Measurements from ENCODE around the gene SLC7A7. TPM values are rescaled to one million over a fixed set of nuclear protein-coding genes. Genes with fewer than 3 reads are reported as not detected.

Gene SLC7A7
- total RNA-seq, 1 experiment from 2014 or later: 2.3 TPM

DNA sequence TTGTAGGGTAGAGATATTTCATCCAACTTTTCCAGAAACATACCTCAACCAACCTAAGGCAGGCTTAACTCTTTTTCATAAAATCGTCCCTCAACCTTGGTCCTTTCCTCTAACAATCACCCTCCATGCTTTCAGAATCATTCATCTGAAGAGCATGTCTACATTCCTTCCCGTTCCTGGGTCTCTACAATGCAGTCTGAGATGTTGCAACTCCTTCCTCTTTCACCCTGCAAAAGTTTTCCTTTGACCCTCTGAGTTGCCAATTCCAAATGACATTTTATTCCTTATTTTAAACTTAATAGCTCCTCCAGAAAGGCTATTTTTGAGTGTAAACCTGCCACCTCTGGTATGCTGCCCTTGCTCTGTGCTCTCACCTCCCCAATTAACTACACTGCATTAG is 16.7 kb downstream of the SLC7A7 start:
- no peaks in the 10 kb centered on the region for H3K27me3 ChIP-seq (replicated peaks; ENCODE audit: insufficient read depth, low read depth, low read length, poor library complexity)
- H3K36me3 ChIP-seq (ENCODE audit: insufficient read depth, low read length, poor library complexity, severe bottlenecking): no peaks in the 10 kb centered on the region
- ChIA-PET POLR2A (ENCODE audit: low non-redundant PET) (no interaction called here), CTCF (no interaction called here)
- no peak for DNase-seq (ENCODE audit: low spot score)
- H3K4me3 ChIP-seq (ENCODE audit: low read depth, low read length, poor library complexity, severe bottlenecking): no peak overlapping the region
- BruUV-seq (replicated peaks): no TSS peak
- no peak for TF ChIP-seq EZH2 (IDR thresholded peaks at IDR 0.05; ENCODE audit: borderline replicate concordance, low read depth, low read length, poor library complexity, severe bottlenecking)
- TF ChIP-seq, protein P1, sequence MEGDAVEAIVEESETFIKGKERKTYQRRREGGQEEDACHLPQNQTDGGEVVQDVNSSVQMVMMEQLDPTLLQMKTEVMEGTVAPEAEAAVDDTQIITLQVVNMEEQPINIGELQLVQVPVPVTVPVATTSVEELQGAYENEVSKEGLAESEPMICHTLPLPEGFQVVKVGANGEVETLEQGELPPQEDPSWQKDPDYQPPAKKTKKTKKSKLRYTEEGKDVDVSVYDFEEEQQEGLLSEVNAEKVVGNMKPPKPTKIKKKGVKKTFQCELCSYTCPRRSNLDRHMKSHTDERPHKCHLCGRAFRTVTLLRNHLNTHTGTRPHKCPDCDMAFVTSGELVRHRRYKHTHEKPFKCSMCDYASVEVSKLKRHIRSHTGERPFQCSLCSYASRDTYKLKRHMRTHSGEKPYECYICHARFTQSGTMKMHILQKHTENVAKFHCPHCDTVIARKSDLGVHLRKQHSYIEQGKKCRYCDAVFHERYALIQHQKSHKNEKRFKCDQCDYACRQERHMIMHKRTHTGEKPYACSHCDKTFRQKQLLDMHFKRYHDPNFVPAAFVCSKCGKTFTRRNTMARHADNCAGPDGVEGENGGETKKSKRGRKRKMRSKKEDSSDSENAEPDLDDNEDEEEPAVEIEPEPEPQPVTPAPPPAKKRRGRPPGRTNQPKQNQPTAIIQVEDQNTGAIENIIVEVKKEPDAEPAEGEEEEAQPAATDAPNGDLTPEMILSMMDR (conservative IDR thresholded peaks at IDR 0.05; ENCODE audit: low read depth, low read length): no peak
- intact Hi-C loops (cut with micrococcal nuclease; ENCODE audit: unreplicated experiment): no loop called here
- no peaks in the 10 kb centered on the region for H3K9me3 ChIP-seq (ENCODE audit: low read depth, low read length, poor library complexity, severe bottlenecking)
- no peaks in the 10 kb centered on the region for H3K4me1 ChIP-seq (ENCODE audit: insufficient read depth, low read length, poor library complexity, severe bottlenecking)
- no peak overlapping the region for H3K27ac ChIP-seq (ENCODE audit: low read depth, low read length, poor library complexity, severe bottlenecking)

DNA sequence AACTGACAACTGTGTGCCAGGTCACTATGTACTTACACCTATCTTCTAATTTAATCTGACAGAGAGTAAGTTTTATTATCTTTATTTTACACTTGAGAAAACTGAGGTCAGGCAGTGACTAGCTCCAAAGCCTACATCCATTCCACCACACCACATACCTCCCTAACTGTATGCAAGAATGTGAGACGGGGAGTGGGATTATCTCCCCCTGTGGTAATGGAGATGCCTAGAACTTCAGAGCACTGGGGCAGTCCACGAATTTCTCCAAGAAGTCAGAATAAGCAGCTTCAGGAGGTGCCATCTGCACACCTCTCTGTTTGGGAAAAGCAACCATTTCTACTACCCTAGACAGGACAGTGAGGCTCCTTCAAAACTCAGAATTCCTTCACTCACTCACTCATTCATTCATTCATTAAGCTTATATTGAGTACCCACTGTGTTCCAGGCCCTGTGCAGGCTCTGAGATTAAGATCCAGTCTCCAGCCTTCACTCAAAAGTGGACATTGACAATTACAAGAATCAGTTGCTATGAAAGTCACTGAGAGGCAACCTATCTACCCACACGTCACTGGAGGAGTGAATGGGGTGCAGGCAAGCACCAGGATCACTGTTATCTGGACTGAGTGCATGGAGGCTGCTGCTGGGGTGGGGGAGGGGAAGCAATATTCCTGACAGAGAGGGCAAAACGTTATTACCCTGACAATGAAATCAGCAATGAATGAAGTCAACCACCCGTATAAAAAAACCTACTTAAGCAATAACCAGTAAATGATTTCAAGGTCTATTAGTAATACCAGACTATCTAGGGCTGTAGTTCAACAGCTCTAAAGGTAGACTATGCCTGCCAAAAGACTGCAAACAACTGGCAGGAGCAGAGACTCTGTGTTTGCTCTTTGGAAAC is 18.0 kb downstream of the SLC7A7 start:
- no peak for TF ChIP-seq EZH2 (IDR thresholded peaks at IDR 0.05; ENCODE audit: borderline replicate concordance, low read depth, low read length, poor library complexity, severe bottlenecking)
- TF ChIP-seq, protein P1 (conservative IDR thresholded peaks at IDR 0.05; ENCODE audit: low read depth, low read length): no peak
- CTCF ChIA-PET: no interaction called here
- intact Hi-C loops (cut with micrococcal nuclease; ENCODE audit: unreplicated experiment): no loop called here
- DNase-seq (ENCODE audit: low spot score): no peak
- no peak overlapping the region for H3K27ac ChIP-seq (ENCODE audit: low read depth, low read length, poor library complexity, severe bottlenecking)
- no peaks in the 10 kb centered on the region for H3K4me1 ChIP-seq (ENCODE audit: insufficient read depth, low read length, poor library complexity, severe bottlenecking)
- no TSS peak for BruUV-seq (replicated peaks)
- no peaks in the 10 kb centered on the region for H3K27me3 ChIP-seq (replicated peaks; ENCODE audit: insufficient read depth, low read depth, low read length, poor library complexity)
- H3K4me3 ChIP-seq (ENCODE audit: low read depth, low read length, poor library complexity, severe bottlenecking): no peak overlapping the region
- POLR2A ChIA-PET (ENCODE audit: low non-redundant PET): interaction anchor here (0.6 kb wide), 1 partner anchor 18 kb away, joined by 3 read pairs; the partner anchor contains the start of gene SLC7A7
- H3K36me3 ChIP-seq (ENCODE audit: insufficient read depth, low read length, poor library complexity, severe bottlenecking): no peaks in the 10 kb centered on the region
- no peaks in the 10 kb centered on the region for H3K9me3 ChIP-seq (ENCODE audit: low read depth, low read length, poor library complexity, severe bottlenecking)

DNA sequence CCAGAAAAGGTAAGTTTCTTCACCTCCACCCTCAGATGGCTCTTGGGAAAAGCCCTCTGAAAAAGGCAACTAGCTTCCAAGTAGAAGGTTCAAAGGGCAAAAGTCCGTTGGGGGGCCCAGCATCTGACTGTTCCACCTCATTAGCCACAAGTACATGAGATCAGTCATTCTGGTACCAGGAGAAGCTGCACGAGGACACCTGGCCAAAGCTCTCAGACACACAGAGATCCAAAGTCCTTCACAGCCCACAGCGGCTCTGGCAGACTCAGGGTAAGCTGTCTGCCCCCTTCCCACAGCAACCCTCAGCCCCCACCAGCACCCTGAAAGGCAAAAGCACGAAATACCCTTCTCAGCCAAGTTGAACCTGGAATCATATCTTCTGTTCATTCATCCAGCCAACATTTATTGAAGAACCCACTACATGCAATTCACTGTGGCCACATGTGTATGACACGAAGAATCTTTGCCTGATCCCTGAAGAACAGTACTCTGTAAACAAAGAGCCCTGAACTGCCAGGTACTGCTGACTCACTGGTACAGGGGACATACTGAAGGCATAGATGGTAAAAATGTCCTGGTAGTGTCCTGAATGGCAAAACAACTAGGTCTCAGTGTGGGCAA is 19.0 kb downstream of the SLC7A7 start:
- Histone ChIP-seq H3K27ac (ENCODE audit: low read depth, low read length, poor library complexity, severe bottlenecking) (no peak overlapping the region), H3K4me3 (ENCODE audit: low read depth, low read length, poor library complexity, severe bottlenecking) (no peak overlapping the region), H3K9me3 (ENCODE audit: low read depth, low read length, poor library complexity, severe bottlenecking) (no peaks in the 10 kb centered on the region), H3K27me3 (replicated peaks; ENCODE audit: insufficient read depth, low read depth, low read length, poor library complexity) (no peaks in the 10 kb centered on the region), H3K36me3 (ENCODE audit: insufficient read depth, low read length, poor library complexity, severe bottlenecking) (no peaks in the 10 kb centered on the region), H3K4me1 (ENCODE audit: insufficient read depth, low read length, poor library complexity, severe bottlenecking) (no peaks in the 10 kb centered on the region)
- no TSS peak for BruUV-seq (replicated peaks)
- no peak for DNase-seq (ENCODE audit: low spot score)
- ChIA-PET CTCF (no interaction called here), POLR2A (ENCODE audit: low non-redundant PET) (no interaction called here)
- intact Hi-C loops (cut with micrococcal nuclease; ENCODE audit: unreplicated experiment): no loop called here
- TF ChIP-seq, protein P1 (conservative IDR thresholded peaks at IDR 0.05; ENCODE audit: low read depth, low read length): no peak
- no peak for TF ChIP-seq EZH2 (IDR thresholded peaks at IDR 0.05; ENCODE audit: borderline replicate concordance, low read depth, low read length, poor library complexity, severe bottlenecking)
